SK-N-SH (cell line): ENCODE results near the gene TECPR2. TPM values are rescaled to one million over a fixed set of nuclear protein-coding genes. Genes with fewer than 3 reads are reported as not detected.
A peak's percentile ranks its signal among the peaks of the same experiment; 100 is the strongest.

Experiments
- CTCF ChIA-PET: fragments of 300-600, 350-600 bp; formaldehyde crosslinking; extraction: SDS; loops from one replicate; lab custom pipeline; 2021; lab: Yijun Ruan, JAX
- POLR2A ChIA-PET: fragments of 350-600 bp; sonication (Branson Sonifier 250); formaldehyde crosslinking; extraction: SDS; loops from one replicate; lab custom pipeline; 2020; ENCODE audit warnings: antibody characterized with exemption, inconsistent platforms; lab: Yijun Ruan, JAX
- DNase-seq: peaks from one replicate; pipeline ENCODE4 v3.0.0; 2012
- H2AFZ ChIP-seq: fragments of 200-600 bp; sonication (generic); 2 replicates; pipeline ENCODE4 v1.8.1; 2016; ENCODE audit warnings: antibody characterized with exemption, mild to moderate bottlenecking, low read depth
- H3F3A ChIP-seq: fragments of 200-600 bp; sonication (generic); replicated peaks from 2 replicates; pipeline ENCODE3; 2016; ENCODE audit warnings: antibody characterized with exemption, mild to moderate bottlenecking; ENCODE audit not compliant: insufficient read depth
- H3K27ac ChIP-seq, 2 experiments: fragments of 200-500 bp in 1 of 2; fragments of 200-600 bp in 1 of 2; sonication (Bioruptor generic) in 1 of 2; sonication (generic), shearing (Covaris generic) in 1 of 2; 2 replicates each; pipeline versions ENCODE4 v1.5.1 to v1.6.1; 2014 to 2016; ENCODE audit warnings: low read depth in 2 of 2, inconsistent platforms in 1 of 2, low read length in 1 of 2, mild to moderate bottlenecking in 1 of 2, mixed read lengths in 1 of 2
- H3K27me3 ChIP-seq: fragments of 200-600 bp; sonication (generic), shearing (Covaris generic); 2 replicates; pipeline ENCODE4 v1.6.1; 2016; ENCODE audit warnings: mixed run types; ENCODE audit not compliant: insufficient read depth
- H3K36me3 ChIP-seq, 2 experiments: fragments of 200-500 bp in 1 of 2; fragments of 200-600 bp in 1 of 2; sonication (Bioruptor generic) in 1 of 2; sonication (generic) in 1 of 2; replicated peaks in 1 of 2; 2 replicates each; pipeline versions ENCODE3 to v1.5.1; 2014 to 2016; ENCODE audit warnings: low read length in 1 of 2, mild to moderate bottlenecking in 1 of 2; ENCODE audit not compliant: insufficient read depth in 2 of 2, control insufficient read depth in 1 of 2
- H3K4me1 ChIP-seq, 2 experiments: fragments of 200-500 bp in 1 of 2; fragments of 200-600 bp in 1 of 2; sonication (Bioruptor generic) in 1 of 2; sonication (generic), shearing (Covaris generic) in 1 of 2; 2 replicates each; pipeline versions ENCODE4 v1.5.1 to v1.6.1; 2014 to 2016; ENCODE audit warnings: low read depth in 1 of 2, low read length in 1 of 2, mixed run types in 1 of 2; ENCODE audit not compliant: insufficient read depth in 2 of 2, control insufficient read depth in 1 of 2
- H3K4me2 ChIP-seq: fragments of 200-600 bp; sonication (generic), shearing (Covaris generic); 2 replicates; pipeline ENCODE4 v1.6.1; 2017; ENCODE audit warnings: mixed run types
- H3K4me3 ChIP-seq, 2 experiments: fragments of 200-500 bp in 1 of 2; fragments of 200-600 bp in 1 of 2; sonication (Bioruptor generic) in 1 of 2; sonication (generic), shearing (Covaris generic) in 1 of 2; 2 replicates each; pipeline versions ENCODE4 v1.5.1 to v1.8.1; 2014 to 2016; ENCODE audit warnings: low read depth in 2 of 2, inconsistent platforms in 1 of 2, low read length in 1 of 2, mild to moderate bottlenecking in 1 of 2, mixed read lengths in 1 of 2, moderate library complexity in 1 of 2
- H3K79me2 ChIP-seq: fragments of 200-600 bp; sonication (generic); 2 replicates; pipeline ENCODE4 v1.8.1; 2017; ENCODE audit warnings: mild to moderate bottlenecking; ENCODE audit not compliant: insufficient read depth
- H3K9ac ChIP-seq: fragments of 200-600 bp; sonication (generic); 2 replicates; pipeline ENCODE4 v1.6.1; 2017; ENCODE audit warnings: mixed run types
- H3K9me2 ChIP-seq: fragments of 200-600 bp; sonication (generic); 2 replicates; pipeline ENCODE4 v1.6.1; 2017; ENCODE audit warnings: mixed run types
- H3K9me3 ChIP-seq: fragments of 200-600 bp; sonication (generic); 2 replicates; pipeline ENCODE4 v1.6.1; 2017; ENCODE audit warnings: mixed run types, mild to moderate bottlenecking, moderate library complexity
- H4K20me1 ChIP-seq: fragments of 200-600 bp; sonication (generic); 2 replicates; pipeline ENCODE4 v1.6.1; 2017; ENCODE audit warnings: mild to moderate bottlenecking, mixed run types; ENCODE audit not compliant: insufficient read depth
- CTCF ChIP-seq: fragments of 200-600 bp; sonication (generic); IDR thresholded peaks from 2 replicates; pipeline ENCODE4 v1.6.1; 2017; ENCODE audit warnings: antibody characterized with exemption, mild to moderate bottlenecking, moderate library complexity
- FOSL2 ChIP-seq: IDR thresholded peaks from 2 replicates; pipeline ENCODE4 v1.4.0; 2012; ENCODE audit warnings: low read depth, mild to moderate bottlenecking, moderate library complexity, borderline replicate concordance
- IRF3 ChIP-seq: fragments of 150-350 bp; IDR thresholded peaks from 2 replicates; pipeline ENCODE4 v1.6.1; 2016; ENCODE audit warnings: mild to moderate bottlenecking, low read depth, low read length
- MEF2A ChIP-seq: IDR thresholded peaks from 2 replicates; pipeline ENCODE4 v1.4.0; 2012; ENCODE audit warnings: low read depth, borderline replicate concordance
- MXI1 ChIP-seq: IDR thresholded peaks from 2 replicates; pipeline ENCODE4 v1.6.1; 2012; ENCODE audit warnings: mild to moderate bottlenecking, low read depth, low read length, improper control_type of control experiment
- PBX3 ChIP-seq: IDR thresholded peaks from 2 replicates; pipeline ENCODE4; 2012
- WGBS: methylation state at CpG from one replicate; pipeline ENCODE4 v1.1.6; 2017; ENCODE audit warnings: low lambda C conversion rate; 5-methylcytosine and 5-hydroxymethylcytosine counted together
- polyA plus RNA-seq, 3 experiments: library from polyadenylated mRNA; depleted of rRNA; stranded (reverse); fragments of >200 nt; gene quantifications; 2 replicates each; pipeline ENCODE4 v1.2.3, GENCODE V29; 2012

Gene TECPR2
- polyA plus RNA-seq, 1 of the 3 experiments (the other 2 are of a cell fraction), result 6.9 TPM

GRCh38 chr14:102500713-102501112 lies 138.0 kb downstream of the TECPR2 start:
- Histone ChIP-seq H3K4me2 (no peak overlapping the region), H3K27me3 (no peaks in the 10 kb centered on the region), H2AFZ (no peak overlapping the region), H3K9me3 (no peaks in the 10 kb centered on the region), H3F3A (peaks cover 4% of the 10 kb centered on the region), H3K9ac (no peak overlapping the region), H3K36me3 (peaks cover 0 to 22% of the 10 kb centered on the region in 2 experiments), H3K27ac (0 out of 4 replicates have a peak overlapping the region, but pooled peaks of 1 of the 2 experiments have one; percentile 18), H3K4me3 (no peak overlapping the region), H3K4me1 (peaks cover 0 to 4% of the 10 kb centered on the region in 2 experiments; a peak in 1 of 4 replicates), H3K79me2 (no peaks in the 10 kb centered on the region), H3K9me2 (no peaks in the 10 kb centered on the region), H4K20me1 (no peaks in the 10 kb centered on the region)
- ChIA-PET POLR2A (no interaction called here), CTCF (interaction anchor here (1.3 to 2.4 kb wide), 4 partner anchors 14 to 63 kb away, joined by 3 to 14 read pairs (median 4); no protein-coding TSS in a partner anchor)
- DNase-seq, result no peak
- TF ChIP-seq IRF3 (no peak), MEF2A (no peak), FOSL2 (no peak), CTCF (no peak), PBX3 (no peak)
- 91% methylated on average over 3 of the region's 3 CpGs for WGBS

GRCh38 chr14:102501751-102502315 lies 139.1 kb downstream of the TECPR2 start:
- TF ChIP-seq CTCF (peak; percentile 36; the same call in 1 of the 2 replicates), MXI1 (no peak)
- Histone ChIP-seq H3K27ac (no peak overlapping the region; a peak in 1 of 4 replicates), H3K4me1 (peaks cover 0 to 4% of the 10 kb centered on the region in 2 experiments; a peak in 1 of 4 replicates), H3K9me2 (no peaks in the 10 kb centered on the region), H3K4me2 (no peak overlapping the region), H3K79me2 (no peaks in the 10 kb centered on the region), H2AFZ (no peak overlapping the region), H3K36me3 (peaks cover 0 to 23% of the 10 kb centered on the region in 2 experiments), H3F3A (peaks cover 4% of the 10 kb centered on the region), H3K4me3 (no peak overlapping the region), H3K9me3 (no peaks in the 10 kb centered on the region), H4K20me1 (no peaks in the 10 kb centered on the region), H3K9ac (no peak overlapping the region), H3K27me3 (no peaks in the 10 kb centered on the region)
- POLR2A ChIA-PET, result no interaction called here
- WGBS, result 90% methylated on average over 20 of the region's 20 CpGs
- no peak for DNase-seq
- CTCF ChIA-PET, result interaction anchor here (0.5 to 2.4 kb wide), 9 partner anchors 10 to 127 kb away, joined by 3 to 14 read pairs (median 3); no protein-coding TSS in a partner anchor
